RWPE2 (cell line): ENCODE measurements around the gene MYF6.

ENCODE experiments used
- ATAC-seq: fragments of 200-7000 bp; cut with Tn5 transposase; 3 replicates; pipeline ENCODE4 v1.9.1; 2021; ENCODE audit warnings: low read depth
- DNase-seq: peaks from one replicate; pipeline ENCODE4 v3.0.0-alpha.2; 2020; ENCODE audit warnings: low spot score
- H3K27ac ChIP-seq: fragments of 450-650 bp; 2 replicates; pipeline ENCODE4 v1.5.1; 2017; ENCODE audit warnings: mild to moderate bottlenecking; ENCODE audit not compliant: poor library complexity, severe bottlenecking
- H3K27me3 ChIP-seq: fragments of 250-450 bp; sonication (Bioruptor Pico); 2 replicates; pipeline ENCODE4 v1.5.1; 2021; ENCODE audit warnings: mild to moderate bottlenecking, moderate library complexity; ENCODE audit not compliant: insufficient read depth, poor library complexity, severe bottlenecking
- H3K36me3 ChIP-seq: fragments of 250-450 bp; sonication (Bioruptor Pico); 2 replicates; pipeline ENCODE4 v1.5.1; 2020; ENCODE audit warnings: low read depth, mild to moderate bottlenecking, moderate library complexity
- H3K4me1 ChIP-seq: fragments of 250-450 bp; sonication (Bioruptor Pico); 2 replicates; pipeline ENCODE4 v1.5.1; 2021; ENCODE audit warnings: mild to moderate bottlenecking, moderate library complexity; ENCODE audit not compliant: insufficient read depth, poor library complexity, severe bottlenecking
- H3K4me3 ChIP-seq: fragments of 250-450 bp; sonication (Bioruptor Pico); 2 replicates; pipeline ENCODE4 v1.5.1; 2021; ENCODE audit warnings: mild to moderate bottlenecking, moderate library complexity; ENCODE audit not compliant: severe bottlenecking
- H3K9me3 ChIP-seq: fragments of 250-450 bp; sonication (Bioruptor Pico); 2 replicates; pipeline ENCODE4 v1.5.1; 2021; ENCODE audit warnings: mild to moderate bottlenecking, moderate library complexity; ENCODE audit not compliant: severe bottlenecking
- CTCF ChIP-seq: fragments of 450-650 bp; IDR thresholded peaks from one replicate; pipeline ENCODE4 v1.5.1; 2017; ENCODE audit warnings: mild to moderate bottlenecking, moderate library complexity; ENCODE audit not compliant: poor library complexity, severe bottlenecking

Gene MYF6

GRCh38 chr12:80684077-80684495 lies 23.3 kb upstream of the MYF6 start:
- H3K4me3 ChIP-seq = no peak overlapping the region
- TF ChIP-seq CTCF = no peak
- ATAC-seq = no peak

GRCh38 chr12:80690090-80690489 lies 17.3 kb upstream of the MYF6 start:
- Histone ChIP-seq H3K9me3 (no peaks in the 10 kb centered on the region), H3K27me3 (no peaks in the 10 kb centered on the region), H3K27ac (no peak overlapping the region), H3K4me1 (no peaks in the 10 kb centered on the region), H3K36me3 (no peaks in the 10 kb centered on the region), H3K4me3 (no peak overlapping the region)
- DNase-seq (no peak), ATAC-seq (no peak)
- no peak for TF ChIP-seq CTCF

More at GRCh38 chr12:80684077-80684495, 23.3 kb upstream of the MYF6 start:
- no peak overlapping the region for H3K27ac ChIP-seq
- no peak for DNase-seq
- no peaks in the 10 kb centered on the region for H3K9me3 ChIP-seq
- H3K36me3 ChIP-seq = no peaks in the 10 kb centered on the region
- H3K27me3 ChIP-seq = no peaks in the 10 kb centered on the region
- H3K4me1 ChIP-seq = no peaks in the 10 kb centered on the region

GRCh38 chr12:80690513-80690912 lies 16.9 kb upstream of the MYF6 start:
- no peaks in the 10 kb centered on the region for H3K9me3 ChIP-seq
- H3K4me3 ChIP-seq = no peak overlapping the region
- no peaks in the 10 kb centered on the region for H3K36me3 ChIP-seq
- no peak overlapping the region for H3K27ac ChIP-seq
- H3K27me3 ChIP-seq = no peaks in the 10 kb centered on the region
- TF ChIP-seq CTCF = no peak
- no peaks in the 10 kb centered on the region for H3K4me1 ChIP-seq
- ATAC-seq (no peak), DNase-seq (no peak)

- Histone ChIP-seq H3K4me3 (no peak overlapping the region), H3K9me3 (no peaks in the 10 kb centered on the region), H3K4me1 (no peaks in the 10 kb centered on the region), H3K27ac (no peak overlapping the region), H3K27me3 (no peaks in the 10 kb centered on the region), H3K36me3 (no peaks in the 10 kb centered on the region)
- no peak for DNase-seq
- ATAC-seq = no peak
- no peak for TF ChIP-seq CTCF
Observed at GRCh38 chr12:80692114-80692513, 15.3 kb upstream of the MYF6 start.

GRCh38 chr12:80697270-80697887 lies 10.1 kb upstream of the MYF6 start:
- H3K36me3 ChIP-seq = no peaks in the 10 kb centered on the region
- no peaks in the 10 kb centered on the region for H3K9me3 ChIP-seq
- no peaks in the 10 kb centered on the region for H3K27me3 ChIP-seq
- no peak overlapping the region for H3K27ac ChIP-seq
- DNase-seq = no peak
- H3K4me3 ChIP-seq = no peak overlapping the region
- TF ChIP-seq CTCF = no peak
- ATAC-seq = no peak
- H3K4me1 ChIP-seq = no peaks in the 10 kb centered on the region
